Osteocyte (in vitro differentiated cells): ENCODE results near the gene OR52N1. TPM values are rescaled to one million over a fixed set of nuclear protein-coding genes. Genes with fewer than 3 reads are reported as not detected.

Source experiments
- DNase-seq: peaks from one replicate; pipeline ENCODE4 v3.0.0; 2021; ENCODE audit warnings: mixed read lengths; ENCODE audit not compliant: unreplicated experiment; ENCODE audit errors: extremely low spot score
- H3K27ac Mint-ChIP-seq: one replicate; pipeline ENCODE4 v1.8.0; 2021; ENCODE audit warnings: mild to moderate bottlenecking, mixed read lengths; ENCODE audit not compliant: unreplicated experiment
- H3K27me3 Mint-ChIP-seq: one replicate; pipeline ENCODE4 v1.8.0; 2021; ENCODE audit warnings: mixed read lengths; ENCODE audit not compliant: unreplicated experiment
- H3K36me3 Mint-ChIP-seq: one replicate; pipeline ENCODE4 v1.8.0; 2021; ENCODE audit warnings: mixed read lengths; ENCODE audit not compliant: unreplicated experiment
- H3K4me1 Mint-ChIP-seq: one replicate; pipeline ENCODE4 v1.8.0; 2021; ENCODE audit warnings: mixed read lengths; ENCODE audit not compliant: unreplicated experiment
- H3K4me3 Mint-ChIP-seq: one replicate; pipeline ENCODE4 v1.8.0; 2021; ENCODE audit warnings: mild to moderate bottlenecking, moderate library complexity, mixed read lengths; ENCODE audit not compliant: unreplicated experiment
- H3K9me3 Mint-ChIP-seq: one replicate; pipeline ENCODE4 v1.8.0; 2021; ENCODE audit warnings: mixed read lengths; ENCODE audit not compliant: unreplicated experiment
- total RNA-seq: library from RNA; stranded (reverse); gene quantifications from 2 replicates; pipeline ENCODE4 v1.2.1, GENCODE V29; 2021
- TF ChIP-seq, protein P1 (sequence below): fragments of 200-600 bp; sonication (generic); IDR thresholded peaks from 2 replicates; pipeline ENCODE4 v1.5.0; 2021; ENCODE audit warnings: antibody characterized with exemption, mild to moderate bottlenecking, moderate library complexity

Gene OR52N1
- total RNA-seq, 1 donor from 2014 or later: not detected

DNA sequence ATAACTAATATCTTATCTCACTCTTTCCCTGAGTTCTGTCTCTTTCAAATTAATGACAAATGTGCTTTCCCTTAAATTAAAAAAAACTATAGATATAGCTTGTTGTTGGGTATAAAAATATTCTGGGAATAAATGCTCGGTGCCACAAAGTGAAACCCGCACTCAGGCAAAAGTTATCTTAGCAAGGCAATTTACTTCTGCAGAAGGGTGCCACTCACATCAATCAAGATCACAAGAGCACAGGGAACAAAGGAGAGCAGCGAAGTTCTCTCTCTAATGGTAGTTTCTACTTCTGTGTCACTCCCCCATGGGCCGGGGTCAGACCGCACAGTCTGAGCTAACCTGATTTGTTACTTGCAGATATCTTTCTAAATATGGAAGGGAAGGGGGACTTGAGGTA lies 12.9 kb upstream of the OR52N1 start:
- H3K27me3 Mint-ChIP-seq: peaks cover 48% of the 10 kb centered on the region
- DNase-seq: no peak
- H3K4me3 Mint-ChIP-seq: no peak overlapping the region
- H3K9me3 Mint-ChIP-seq: no peaks in the 10 kb centered on the region
- no peaks in the 10 kb centered on the region for H3K36me3 Mint-ChIP-seq
- no peak overlapping the region for H3K27ac Mint-ChIP-seq
- TF ChIP-seq, protein P1, sequence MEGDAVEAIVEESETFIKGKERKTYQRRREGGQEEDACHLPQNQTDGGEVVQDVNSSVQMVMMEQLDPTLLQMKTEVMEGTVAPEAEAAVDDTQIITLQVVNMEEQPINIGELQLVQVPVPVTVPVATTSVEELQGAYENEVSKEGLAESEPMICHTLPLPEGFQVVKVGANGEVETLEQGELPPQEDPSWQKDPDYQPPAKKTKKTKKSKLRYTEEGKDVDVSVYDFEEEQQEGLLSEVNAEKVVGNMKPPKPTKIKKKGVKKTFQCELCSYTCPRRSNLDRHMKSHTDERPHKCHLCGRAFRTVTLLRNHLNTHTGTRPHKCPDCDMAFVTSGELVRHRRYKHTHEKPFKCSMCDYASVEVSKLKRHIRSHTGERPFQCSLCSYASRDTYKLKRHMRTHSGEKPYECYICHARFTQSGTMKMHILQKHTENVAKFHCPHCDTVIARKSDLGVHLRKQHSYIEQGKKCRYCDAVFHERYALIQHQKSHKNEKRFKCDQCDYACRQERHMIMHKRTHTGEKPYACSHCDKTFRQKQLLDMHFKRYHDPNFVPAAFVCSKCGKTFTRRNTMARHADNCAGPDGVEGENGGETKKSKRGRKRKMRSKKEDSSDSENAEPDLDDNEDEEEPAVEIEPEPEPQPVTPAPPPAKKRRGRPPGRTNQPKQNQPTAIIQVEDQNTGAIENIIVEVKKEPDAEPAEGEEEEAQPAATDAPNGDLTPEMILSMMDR: no peak
- peaks cover 5% of the 10 kb centered on the region for H3K4me1 Mint-ChIP-seq

DNA sequence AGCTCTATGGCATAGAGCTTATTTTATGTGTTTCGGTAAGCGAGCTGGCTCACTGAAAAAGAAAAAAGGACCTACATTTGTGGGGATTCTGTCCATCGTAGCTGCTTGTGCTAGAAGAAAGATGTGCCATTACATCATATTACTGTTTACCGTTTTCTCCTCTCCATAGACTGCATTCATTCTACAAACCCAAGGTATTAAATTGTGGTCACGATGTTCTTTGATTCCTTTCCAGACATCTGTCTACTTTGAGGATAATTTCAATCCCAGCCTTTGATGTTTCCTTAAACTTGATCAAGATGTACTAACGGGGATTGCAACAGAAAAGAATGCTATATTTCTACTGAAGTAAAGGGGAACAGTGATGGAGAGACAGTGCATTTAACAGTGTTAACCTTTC lies 5.5 kb upstream of the OR52N1 start:
- Mint-ChIP-seq H3K27ac (no peak overlapping the region), H3K9me3 (no peaks in the 10 kb centered on the region), H3K4me1 (no peaks in the 10 kb centered on the region), H3K4me3 (no peak overlapping the region), H3K27me3 (peaks cover 37% of the 10 kb centered on the region), H3K36me3 (no peaks in the 10 kb centered on the region)
- TF ChIP-seq, protein P1: no peak
- no peak for DNase-seq

DNA sequence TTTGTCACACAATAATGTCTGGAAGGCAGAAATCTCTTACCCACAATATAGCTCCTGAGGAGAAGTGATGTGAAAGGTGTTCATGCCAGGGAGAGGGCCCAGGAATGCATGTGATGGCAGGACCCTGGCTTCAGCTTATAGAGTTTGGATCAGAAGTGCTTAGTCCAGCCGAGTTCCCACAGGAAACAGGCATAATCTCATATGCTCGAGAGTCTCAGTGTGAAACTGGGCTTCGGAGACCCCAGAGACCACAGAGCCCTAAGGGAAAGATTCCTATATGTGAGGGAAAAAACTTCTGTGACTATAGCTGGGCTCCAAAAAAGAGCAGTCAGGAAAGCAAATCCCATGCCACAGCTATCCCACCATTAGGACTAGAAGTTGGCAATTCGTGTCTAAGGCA lies 7.8 kb downstream of the OR52N1 start, which contains the start of gene OR52N5:
TSS of gene OR52N5 (minus strand) at position 101 of the 400 bp plus-strand sequence. CDS start 4,721 bp downstream, outside the sequence.
- no peaks in the 10 kb centered on the region for H3K4me1 Mint-ChIP-seq
- H3K9me3 Mint-ChIP-seq: no peaks in the 10 kb centered on the region
- no peak within 1 kb of the TSS for H3K27ac Mint-ChIP-seq
- H3K27me3 Mint-ChIP-seq: peaks cover 7% of the 10 kb centered on the region
- no peaks in the 10 kb centered on the region for H3K36me3 Mint-ChIP-seq
- no peak for DNase-seq
- TF ChIP-seq, protein P1: no peak
- H3K4me3 Mint-ChIP-seq: no peak within 1 kb of the TSS

DNA sequence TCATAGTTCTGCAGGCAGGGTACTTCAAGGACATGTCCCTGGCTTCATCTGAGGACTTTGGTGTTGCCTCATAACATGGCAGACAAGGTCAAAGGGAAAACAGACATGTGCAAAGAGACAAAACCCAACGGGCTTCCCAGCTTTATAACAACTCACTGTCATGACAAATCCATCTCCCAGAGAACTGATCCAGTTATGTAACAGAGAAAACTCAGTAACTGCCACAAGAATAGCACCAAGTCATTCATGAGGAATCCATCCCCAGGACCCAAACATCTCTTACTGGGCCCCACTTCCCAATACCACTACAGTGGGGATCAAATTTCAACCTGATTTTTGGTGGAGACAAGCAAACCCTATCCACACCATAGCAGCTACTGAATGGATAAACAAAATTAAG lies 24.0 kb downstream of the OR52N1 start:
- Mint-ChIP-seq H3K27me3 (peaks cover 7% of the 10 kb centered on the region), H3K36me3 (no peaks in the 10 kb centered on the region), H3K27ac (no peak overlapping the region), H3K4me1 (no peaks in the 10 kb centered on the region), H3K4me3 (no peak overlapping the region), H3K9me3 (no peaks in the 10 kb centered on the region)
- DNase-seq: no peak
- TF ChIP-seq, protein P1: no peak

DNA sequence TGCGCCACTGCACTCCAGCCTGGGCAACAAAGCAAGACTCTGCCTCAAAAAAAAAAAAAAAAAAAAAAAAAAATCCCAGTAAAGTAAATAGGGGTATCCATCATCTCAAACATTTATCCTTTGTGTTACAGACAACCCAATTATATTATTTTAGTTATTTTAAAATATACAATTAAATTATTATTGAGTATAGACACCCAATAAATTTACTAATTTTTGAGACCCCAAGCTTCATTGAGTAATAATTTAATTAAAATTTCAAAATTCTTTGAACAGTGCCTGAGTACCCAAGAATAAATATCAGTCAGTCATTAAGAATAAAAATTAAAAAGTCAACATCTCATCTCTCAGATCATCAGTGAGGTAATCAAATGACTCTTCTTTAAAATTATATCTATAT lies 37.1 kb downstream of the OR52N1 start, which contains the start of gene OR52N4:
TSS of gene OR52N4 (plus strand) at position 301 of the 400 bp plus-strand sequence. CDS start 498 bp downstream, outside the sequence.
- Mint-ChIP-seq H3K27ac (no peak within 1 kb of the TSS), H3K4me1 (no peaks in the 10 kb centered on the region), H3K4me3 (no peak within 1 kb of the TSS), H3K36me3 (no peaks in the 10 kb centered on the region), H3K27me3 (peaks cover 46% of the 10 kb centered on the region), H3K9me3 (no peaks in the 10 kb centered on the region)
- no peak for DNase-seq
- TF ChIP-seq, protein P1: no peak
